Embryonic facial prominence (tissue), 1 donor: ENCODE data around the gene TRIM47.

Source experiments
- DNase-seq: peaks from one replicate; pipeline ENCODE4 v3.0.0-alpha.2; 2016; ENCODE audit errors: extremely low spot score

The TRIM47 gene

GRCh38 chr17:75878174-75878998 lies at the start of gene TRIM47:
Gene TRIM47 (minus strand): TSS chr17:75878581. CDS start chr17:75878548, 33 bp downstream.
- DNase-seq: no peak

- no peak for DNase-seq
These were observed 49.0 kb upstream of the TRIM47 start for GRCh38 chr17:75927286-75927922.

GRCh38 chr17:75926456-75926855 lies 48.1 kb upstream of the TRIM47 start:
- DNase-seq: no peak

GRCh38 chr17:75925912-75926311 lies 47.5 kb upstream of the TRIM47 start:
- DNase-seq: no peak

DNA sequence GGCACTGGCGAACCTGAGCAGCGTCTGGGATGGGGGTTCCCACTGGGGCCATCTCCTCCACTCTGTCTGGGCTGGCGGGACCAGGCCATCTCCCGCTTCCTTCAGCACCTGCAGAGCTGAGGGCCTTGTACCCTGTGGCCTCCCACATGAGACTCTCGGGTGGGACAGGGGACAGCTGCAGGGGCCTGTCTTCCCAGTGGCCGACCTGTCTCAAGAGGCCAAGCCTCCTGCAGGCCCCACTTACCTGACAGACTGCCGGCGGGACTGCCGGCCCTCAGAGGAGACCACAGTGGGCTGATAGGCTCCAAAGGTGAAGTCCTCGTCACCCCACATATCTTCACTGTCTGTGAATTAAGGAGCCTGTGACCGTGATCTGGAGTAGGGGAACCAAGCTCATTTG lies 46.7 kb upstream of the TRIM47 start:
- DNase-seq: no peak

DNA sequence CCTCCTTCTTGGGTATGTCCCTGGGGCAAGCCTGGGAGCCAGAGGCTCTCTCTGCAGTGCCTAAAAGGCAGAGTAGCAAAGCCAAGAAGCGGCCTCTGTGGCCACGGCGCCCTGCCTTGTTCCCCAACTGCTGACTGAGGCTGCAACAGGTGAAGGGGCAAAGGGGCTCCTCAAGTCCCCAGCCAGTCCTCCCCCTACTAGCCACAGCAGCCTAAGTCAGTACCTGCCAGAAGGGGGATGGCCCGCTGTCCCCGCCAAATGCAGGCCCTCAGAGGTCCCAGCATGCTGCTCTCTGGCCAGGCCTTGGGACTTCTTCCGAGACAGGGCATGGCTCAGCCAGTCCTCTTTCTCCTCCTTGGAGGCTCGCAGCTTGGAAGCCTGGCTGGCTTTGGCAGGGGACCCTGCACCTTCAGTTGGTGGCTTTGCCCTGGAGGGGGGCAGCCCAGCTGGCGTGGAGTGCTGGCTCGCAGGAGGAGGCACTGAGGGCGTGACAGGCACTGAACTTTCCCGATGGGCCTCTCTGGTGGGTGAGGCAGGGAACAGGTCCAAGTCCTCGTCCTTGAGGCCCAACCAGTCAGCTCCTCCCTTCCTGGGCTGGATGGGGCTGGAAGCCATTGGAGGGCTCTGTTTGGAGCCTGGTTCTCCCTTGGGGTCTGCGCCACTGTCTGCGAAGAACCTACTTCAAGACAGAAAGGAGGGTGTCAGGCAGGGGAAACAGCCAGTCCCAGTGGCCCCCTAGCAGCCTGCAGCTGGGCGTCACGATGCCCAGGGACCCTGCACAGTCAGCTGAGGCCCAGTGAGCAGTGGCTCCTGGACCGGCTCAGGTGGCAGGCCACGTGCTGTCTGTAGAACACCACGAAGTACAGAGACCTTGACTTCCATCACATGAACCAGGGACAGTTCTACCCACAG lies 44.8 kb upstream of the TRIM47 start:
- no peak for DNase-seq

DNA sequence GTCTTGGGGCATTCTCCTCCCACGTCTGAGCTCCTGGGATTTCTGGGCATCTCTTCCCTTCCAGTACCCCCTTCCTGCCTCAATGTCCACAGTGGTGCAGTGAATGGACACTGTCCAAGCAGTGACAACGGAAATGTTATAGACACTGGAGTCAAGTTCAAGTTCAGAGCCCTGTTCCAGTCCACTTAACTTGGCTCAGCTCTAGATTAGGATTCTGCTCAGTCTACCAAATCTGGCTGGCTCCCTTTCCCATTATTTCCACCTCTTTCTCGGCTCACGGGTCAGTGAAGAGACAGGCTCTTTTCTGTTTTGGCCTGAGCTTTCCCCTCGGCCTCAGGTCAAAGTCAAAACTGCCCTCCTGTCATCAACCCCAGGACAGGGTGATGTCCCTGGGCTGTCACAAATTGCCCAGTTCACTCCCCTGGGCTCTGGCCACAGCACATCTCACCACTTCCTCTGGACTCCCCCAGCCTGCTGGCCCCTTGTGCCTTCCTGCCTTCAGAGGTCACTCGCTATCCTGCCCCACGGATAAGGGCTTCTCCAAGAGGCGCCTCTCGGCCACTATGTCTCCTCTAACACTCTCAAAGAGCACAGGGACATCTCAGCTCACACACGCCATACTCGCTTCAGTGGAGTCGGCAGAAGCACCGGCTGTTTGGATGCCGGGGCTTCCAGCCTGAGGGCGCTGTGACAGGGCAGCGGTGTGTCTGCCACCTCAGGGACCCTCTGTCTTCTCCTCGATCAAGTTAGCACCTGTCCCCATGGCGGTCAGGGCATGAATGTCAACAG lies 44.0 kb upstream of the TRIM47 start:
- DNase-seq: no peak

DNA sequence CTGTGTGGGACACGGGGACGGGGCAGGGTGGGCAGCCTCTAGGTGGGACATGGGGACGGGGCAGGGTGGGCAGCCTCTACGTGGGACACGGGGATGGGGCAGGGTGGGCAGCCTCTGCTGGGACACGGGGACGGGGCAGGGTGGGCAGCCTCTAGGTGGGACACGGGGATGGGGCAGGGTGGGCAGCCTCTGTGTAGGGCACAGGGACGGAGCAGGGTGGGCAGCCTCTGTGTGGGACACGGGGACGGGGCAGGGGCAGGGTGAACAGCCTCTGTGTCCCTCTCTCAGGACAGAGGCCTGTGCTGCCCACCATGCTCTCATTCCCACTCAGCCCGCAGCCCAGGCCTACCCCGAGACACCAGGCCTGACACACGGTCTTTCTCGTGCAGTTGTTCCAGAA lies 43.2 kb upstream of the TRIM47 start:
- DNase-seq: no peak

DNA sequence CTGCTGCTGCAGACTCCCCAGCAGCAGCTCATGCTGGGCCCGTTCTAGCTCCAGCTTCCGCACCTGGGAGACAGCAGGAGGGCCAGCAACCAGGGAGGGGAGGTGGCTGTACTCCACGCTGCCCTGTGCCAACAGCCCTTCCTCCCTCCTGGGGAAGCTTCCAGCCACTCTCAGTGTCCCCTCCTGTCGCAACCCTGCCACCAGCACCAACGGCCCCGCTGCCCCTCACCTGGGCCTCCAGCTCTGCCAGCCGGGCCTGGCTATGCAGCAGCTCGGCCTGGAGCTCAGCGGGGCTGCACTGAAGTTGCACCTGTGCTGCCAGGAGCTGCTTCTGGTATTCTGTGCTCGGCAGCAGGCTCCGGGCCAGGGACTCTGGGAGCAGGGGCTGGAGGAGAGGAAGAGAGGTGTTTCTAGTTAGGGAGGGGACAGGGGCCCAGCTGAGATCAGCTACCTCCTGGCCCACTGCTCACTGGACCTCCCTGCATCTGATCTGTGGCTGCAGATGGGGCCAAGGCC lies 41.7 kb upstream of the TRIM47 start:
- DNase-seq: no peak

- no peak for DNase-seq
These were observed 41.2 kb upstream of the TRIM47 start for GRCh38 chr17:75919611-75920010.

- no peak for DNase-seq
These were observed 39.6 kb upstream of the TRIM47 start for GRCh38 chr17:75917917-75918445.

GRCh38 chr17:75917141-75917916 lies 38.9 kb upstream of the TRIM47 start:
- no peak for DNase-seq

DNA sequence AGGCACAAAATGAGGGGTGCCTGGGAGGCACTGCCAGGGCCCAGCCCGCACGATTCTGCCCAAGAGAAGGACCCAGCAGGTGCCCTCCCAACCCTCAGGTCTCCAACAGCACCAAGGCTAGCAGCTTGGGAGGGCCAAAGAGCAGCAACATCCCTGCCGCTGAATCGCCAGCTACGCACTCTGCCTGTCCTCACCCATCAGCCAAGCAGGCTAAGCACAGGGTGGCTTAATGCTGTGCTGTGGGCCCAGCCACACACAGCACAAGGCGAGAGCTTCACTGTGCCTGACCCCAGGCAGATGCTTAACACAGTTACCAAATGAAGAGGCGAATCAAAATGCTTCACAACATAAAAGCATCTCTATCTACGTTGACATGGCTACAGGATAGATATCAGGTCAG lies 36.9 kb upstream of the TRIM47 start:
- DNase-seq: no peak

GRCh38 chr17:75914643-75915267 lies 36.4 kb upstream of the TRIM47 start:
- DNase-seq: no peak

DNA sequence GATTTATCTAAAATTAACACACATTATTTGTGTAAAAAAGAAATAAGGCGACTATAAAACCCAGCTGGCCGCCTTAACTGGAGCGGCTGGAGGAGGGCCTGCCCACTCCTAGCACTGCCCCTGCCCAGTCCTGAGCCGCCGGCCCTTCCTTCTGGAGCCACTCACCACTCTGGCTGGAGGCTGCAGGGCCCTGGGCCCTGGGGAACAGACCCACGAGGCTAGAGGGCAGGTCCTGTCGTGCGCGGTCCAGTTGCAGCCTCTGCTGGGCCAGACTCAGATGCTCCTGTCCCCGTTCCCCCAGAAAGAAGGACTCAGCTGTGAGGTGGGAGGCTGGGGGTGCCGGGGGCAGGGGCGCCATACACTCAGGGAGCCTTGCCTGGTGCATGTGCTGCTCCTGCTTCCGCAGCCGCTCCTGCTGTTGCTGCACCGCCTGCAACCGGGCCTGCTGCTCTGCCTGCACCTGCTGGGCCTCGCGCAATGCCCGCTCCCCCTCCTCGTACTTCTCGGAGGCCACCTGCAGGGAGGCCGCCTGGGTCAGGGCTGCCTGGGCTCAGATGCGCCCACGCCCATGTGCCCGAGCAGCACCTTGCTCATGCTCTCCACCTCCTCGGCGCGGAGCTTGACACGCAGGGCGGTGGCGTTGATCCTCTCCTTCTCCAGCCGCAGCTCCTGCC lies 35.3 kb upstream of the TRIM47 start:
- no peak for DNase-seq

- no peak for DNase-seq
These were observed 32.3 kb upstream of the TRIM47 start for GRCh38 chr17:75910699-75911098.

DNA sequence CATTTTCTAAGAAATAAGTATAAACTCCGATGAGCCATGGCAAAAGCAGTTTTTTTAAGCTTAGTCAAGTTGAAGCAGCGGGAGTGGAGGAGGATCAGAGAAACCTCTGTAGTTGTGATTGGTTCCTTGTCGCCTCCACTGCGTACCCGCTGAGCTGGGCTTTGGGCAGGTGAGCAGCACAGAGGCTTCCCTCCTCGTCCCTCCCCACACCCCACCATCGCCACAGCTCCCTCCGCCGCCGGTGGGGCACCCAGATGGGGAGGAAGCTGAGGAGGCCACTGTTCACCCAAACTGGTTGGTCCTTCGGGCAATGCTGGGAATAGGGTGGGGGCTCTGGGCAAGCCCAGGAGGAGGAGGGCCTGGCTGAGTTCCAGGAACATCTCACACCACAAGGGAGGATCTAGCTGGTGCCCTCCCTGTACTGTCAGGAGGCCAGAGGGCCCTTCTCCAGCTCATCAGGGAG lies 31.5 kb upstream of the TRIM47 start:
- no peak for DNase-seq

DNA sequence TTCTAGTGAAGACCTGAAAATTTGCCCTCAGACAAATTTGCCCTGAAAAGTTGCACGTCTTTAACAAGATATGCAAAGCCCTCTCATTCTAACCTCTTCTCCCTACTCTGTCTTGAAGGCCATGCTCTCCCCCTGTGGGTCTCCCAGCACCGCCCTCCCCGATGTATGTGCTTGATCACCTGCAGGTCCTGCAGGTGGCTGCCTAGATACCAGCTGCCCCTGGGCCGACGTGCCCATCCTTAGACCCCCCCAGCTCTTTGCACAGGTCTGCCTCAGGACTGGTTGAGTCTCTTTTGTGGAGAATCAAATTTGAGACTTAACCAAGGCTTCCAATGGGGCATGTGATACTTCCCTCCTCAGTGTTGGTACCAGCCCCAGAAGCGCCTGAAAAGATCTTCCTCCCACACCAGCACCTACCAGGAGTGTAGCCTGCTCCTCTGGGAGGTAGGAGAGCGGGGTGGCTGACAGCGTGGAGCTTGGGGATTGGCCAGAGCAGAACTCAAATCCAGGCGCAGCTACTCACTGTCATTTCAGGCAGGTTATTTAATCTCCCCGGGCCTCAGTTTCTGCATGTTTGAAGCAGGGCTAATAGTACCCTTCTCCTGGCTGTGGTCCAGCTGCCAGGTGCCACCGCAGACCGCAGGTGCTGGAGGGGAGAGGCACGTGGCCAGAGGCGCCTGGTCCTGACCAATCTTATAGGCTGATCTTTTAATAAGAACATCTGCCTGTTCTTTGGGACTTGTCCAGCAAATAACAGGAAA lies 30.9 kb upstream of the TRIM47 start:
- DNase-seq: no peak
